ENCODE results near the gene HOXB4. TPM values are rescaled to one million over a fixed set of nuclear protein-coding genes. Genes with fewer than 3 reads are reported as not detected.
A peak's percentile ranks its signal among the peaks of the same experiment; 100 is the strongest.

Gene HOXB4
- total and polyA plus RNA-seq, 3 experiments from 2014 or later = 0.33 to 3.7 (median 3.4) TPM

DNA sequence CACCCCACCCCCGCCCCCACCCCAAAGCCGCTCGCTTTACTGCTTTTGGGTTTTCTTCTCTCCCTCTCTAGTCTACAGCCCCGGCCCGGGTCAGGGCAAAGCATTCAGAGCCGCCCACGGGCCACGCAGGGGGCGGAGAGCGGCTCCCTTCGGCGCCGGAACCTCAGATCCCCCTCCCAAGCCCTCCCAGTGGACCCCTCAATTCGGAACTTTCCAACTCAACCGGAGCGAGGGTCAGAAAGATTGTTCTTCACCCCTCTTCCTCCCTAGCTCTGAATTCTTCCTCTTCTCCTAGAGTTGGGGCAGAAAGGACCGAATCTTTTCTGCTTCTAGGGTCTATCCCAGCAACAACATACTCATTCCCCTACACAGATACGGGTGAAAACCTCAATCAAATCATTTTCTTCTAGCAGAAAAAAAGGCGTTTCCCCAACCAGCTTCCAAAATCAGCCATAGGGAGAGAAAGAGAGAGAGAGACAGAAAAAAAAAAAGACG is 34.2 kb downstream of the HOXB4 start:
- Mint-ChIP-seq H3K9me3 (no peaks in the 10 kb centered on the region), H3K27ac (peak overlapping the region; percentile 85 to 97 (median 92)), H3K36me3 (peaks cover 0 to 23% (median 0%) of the 10 kb centered on the region in 3 donors), H3K27me3 (peaks cover 7 to 22% of the 10 kb centered on the region in 2 donors), H3K4me1 (peaks cover 28 to 70% (median 29%) of the 10 kb centered on the region in 3 donors), H3K4me3 (peak overlapping the region; percentile 88 to 99 (median 95))
- Histone ChIP-seq H3K4me1 (ENCODE audit: insufficient read depth, low read length) (peaks cover 30% of the 10 kb centered on the region), H3K27me3 (ENCODE audit: insufficient read depth, low read length, poor library complexity, severe bottlenecking) (peaks cover 4% of the 10 kb centered on the region), H3K4me3 (ENCODE audit: low read length) (peak overlapping the region; percentile 81), H3K36me3 (ENCODE audit: insufficient read depth, low read length) (no peaks in the 10 kb centered on the region), H3K9me3 (ENCODE audit: low read length) (no peaks in the 10 kb centered on the region), H3K27ac (ENCODE audit: low read depth, low read length) (peak overlapping the region; percentile 92)
- peak in 2 of 5 donors; percentile 6 to 49 for DNase-seq
- POLR2A ChIA-PET = interaction anchor here (0.6 to 1.6 kb wide), 5 partner anchors 34 to 103 kb away, joined by 3 to 5 read pairs (median 4); partner anchors contain the start of gene HOXB5
- CTCF ChIA-PET = interaction anchor here (1.0 to 1.9 kb wide), 3 partner anchors 9 to 52 kb away, joined by 3 to 5 read pairs (median 4); no protein-coding TSS in a partner anchor

DNA sequence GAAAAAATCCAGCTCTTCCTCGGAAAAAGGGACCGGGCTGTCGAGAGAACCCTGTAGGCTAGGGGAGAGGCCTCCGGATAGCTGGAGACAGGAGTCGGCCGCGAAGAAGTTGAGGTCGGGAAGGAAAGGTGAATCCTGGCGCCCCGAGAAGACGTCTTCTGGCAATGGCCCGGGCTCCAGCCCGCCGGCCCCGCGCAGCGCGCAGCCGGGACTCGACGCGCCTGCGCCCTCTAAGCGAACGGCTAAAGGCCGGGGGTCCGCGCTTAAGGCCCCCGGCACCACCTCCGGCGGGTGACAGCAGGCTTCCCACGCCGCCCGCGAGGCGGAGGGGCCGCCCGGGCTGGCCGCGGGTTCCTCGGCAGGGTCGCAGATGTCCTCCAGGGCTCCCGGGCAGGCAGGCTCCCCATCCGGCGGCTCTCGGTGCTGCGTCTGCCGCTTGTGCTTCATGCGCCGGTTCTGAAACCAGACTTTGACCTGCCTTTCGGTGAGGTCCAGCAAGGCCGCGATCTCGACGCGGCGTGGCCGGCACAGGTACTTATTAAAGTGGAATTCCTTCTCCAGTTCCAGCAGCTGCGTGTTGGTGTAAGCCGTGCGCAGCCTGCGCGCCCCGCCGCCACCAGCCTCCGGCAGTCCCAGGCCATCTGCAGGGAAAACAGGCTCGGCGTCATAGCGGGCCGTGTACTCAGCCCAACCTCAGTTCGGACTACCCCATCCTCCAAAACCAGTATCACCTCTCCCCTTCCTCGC is 34.9 kb downstream of the HOXB4 start:
- peaks cover 25% of the 10 kb centered on the region for H3K4me1 ChIP-seq (ENCODE audit: insufficient read depth, low read length)
- H3K4me3 ChIP-seq (ENCODE audit: low read length) = peak overlapping the region; percentile 81
- ChIA-PET CTCF (interaction anchor here (1.0 to 1.9 kb wide), 4 partner anchors 8 to 51 kb away, joined by 3 to 5 read pairs (median 4); no protein-coding TSS in a partner anchor), POLR2A (interaction anchor here (1.2 to 1.6 kb wide), 5 partner anchors 34 to 102 kb away, joined by 4 to 5 read pairs (median 4); no protein-coding TSS in a partner anchor)
- no peaks in the 10 kb centered on the region for H3K9me3 ChIP-seq (ENCODE audit: low read length)
- H3K27ac Mint-ChIP-seq = peak overlapping the region; percentile 85 to 100 (median 94)
- DNase-seq = peak; percentile 32 to 75 (median 48)
- H3K4me1 Mint-ChIP-seq = peaks cover 24 to 66% (median 29%) of the 10 kb centered on the region in 3 donors
- peaks cover 4% of the 10 kb centered on the region for H3K27me3 ChIP-seq (ENCODE audit: insufficient read depth, low read length, poor library complexity, severe bottlenecking)
- peaks cover 7 to 22% of the 10 kb centered on the region in 2 donors for H3K27me3 Mint-ChIP-seq
- peak overlapping the region; percentile 88 to 99 (median 95) for H3K4me3 Mint-ChIP-seq
- no peaks in the 10 kb centered on the region for H3K36me3 ChIP-seq (ENCODE audit: insufficient read depth, low read length)
- H3K9me3 Mint-ChIP-seq = no peaks in the 10 kb centered on the region
- peak overlapping the region; percentile 92 for H3K27ac ChIP-seq (ENCODE audit: low read depth, low read length)
- H3K36me3 Mint-ChIP-seq = peaks cover 0 to 23% (median 0%) of the 10 kb centered on the region in 3 donors

GRCh38 chr17:48542698-48543106 is 35.4 kb downstream of the HOXB4 start:
- H3K36me3 Mint-ChIP-seq = peaks cover 0 to 23% (median 0%) of the 10 kb centered on the region in 3 donors

DNA sequence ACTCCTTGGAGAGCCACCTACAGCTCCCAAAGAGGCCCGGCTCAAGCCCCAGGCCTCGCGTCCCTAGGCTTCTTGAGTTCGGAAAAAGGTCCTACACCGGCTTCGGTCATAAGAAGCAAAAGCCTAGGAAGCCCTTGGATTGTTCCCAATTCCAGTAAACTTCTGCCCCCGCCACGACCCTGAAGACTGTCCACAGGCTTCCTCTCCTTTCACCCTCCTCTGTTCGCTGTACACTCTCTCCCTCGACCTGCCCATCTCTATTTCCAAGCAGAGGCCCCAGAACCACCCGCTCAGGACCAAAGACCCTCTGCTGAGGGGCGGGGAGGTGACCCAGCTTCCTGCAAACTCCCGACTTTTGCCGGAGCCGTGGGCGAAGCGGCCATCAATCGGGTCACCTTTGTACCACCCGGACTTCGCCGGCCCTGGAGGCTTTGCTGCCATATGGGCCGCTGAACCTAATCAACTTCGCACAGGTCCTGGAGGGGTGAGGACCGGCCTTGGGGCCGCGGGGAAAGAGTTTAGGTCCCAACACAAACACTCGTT is 36.0 kb downstream of the HOXB4 start:
- Histone ChIP-seq H3K27me3 (ENCODE audit: insufficient read depth, low read length, poor library complexity, severe bottlenecking) (peaks cover 4% of the 10 kb centered on the region), H3K27ac (ENCODE audit: low read depth, low read length) (peak overlapping the region; percentile 92), H3K4me3 (ENCODE audit: low read length) (peak overlapping the region; percentile 81)

More at GRCh38 chr17:48542698-48543106, 35.4 kb downstream of the HOXB4 start:
- peak overlapping the region; percentile 81 for H3K4me3 ChIP-seq (ENCODE audit: low read length)
- no peaks in the 10 kb centered on the region for H3K9me3 ChIP-seq (ENCODE audit: low read length)
- Mint-ChIP-seq H3K27me3 (peaks cover 7 to 22% of the 10 kb centered on the region in 2 donors), H3K27ac (peak overlapping the region; percentile 85 to 100 (median 94)), H3K4me1 (peaks cover 18 to 60% (median 26%) of the 10 kb centered on the region in 3 donors), H3K4me3 (peak overlapping the region; percentile 87 to 99 (median 92)), H3K9me3 (no peaks in the 10 kb centered on the region)
- peaks cover 21% of the 10 kb centered on the region for H3K4me1 ChIP-seq (ENCODE audit: insufficient read depth, low read length)
- no peaks in the 10 kb centered on the region for H3K36me3 ChIP-seq (ENCODE audit: insufficient read depth, low read length)
- peaks cover 4% of the 10 kb centered on the region for H3K27me3 ChIP-seq (ENCODE audit: insufficient read depth, low read length, poor library complexity, severe bottlenecking)
- peak overlapping the region; percentile 92 for H3K27ac ChIP-seq (ENCODE audit: low read depth, low read length)
- peak in 1 of 5 donors; percentile 42 for DNase-seq
- ChIA-PET POLR2A (interaction anchor here (1.2 to 1.4 kb wide), 3 partner anchors 36 to 50 kb away, joined by 4 to 5 read pairs (median 4); no protein-coding TSS in a partner anchor), CTCF (interaction anchor here (1.7 to 1.9 kb wide), 3 partner anchors 13 to 50 kb away, joined by 3 to 5 read pairs (median 4); no protein-coding TSS in a partner anchor)

DNA sequence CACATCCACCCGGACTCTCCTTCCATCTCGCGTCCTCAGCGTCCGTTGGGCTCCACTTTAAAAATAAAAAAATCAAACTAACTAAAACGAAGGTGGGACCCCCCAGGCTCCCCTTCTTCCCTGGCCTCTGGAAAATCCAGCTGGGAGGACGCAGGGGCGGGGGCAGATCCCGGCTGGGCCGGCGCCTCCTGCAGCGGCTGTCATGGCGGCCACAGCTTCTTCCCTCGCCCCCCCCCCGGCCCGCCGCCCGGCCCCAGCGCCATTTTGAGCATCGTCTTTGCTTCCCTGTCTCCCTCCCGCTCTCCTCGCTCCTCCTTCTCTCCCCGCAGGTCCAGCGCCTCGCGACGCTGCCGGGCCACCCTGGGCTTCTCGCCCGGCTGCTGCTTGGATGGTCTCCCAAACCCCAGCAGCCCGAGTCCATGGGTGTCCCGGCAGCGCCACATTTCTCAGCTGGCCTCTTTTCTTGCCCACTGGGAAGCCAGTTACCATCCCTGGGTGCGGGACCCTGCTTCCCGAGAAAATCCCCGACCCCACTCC is 36.5 kb downstream of the HOXB4 start:
- H3K9me3 ChIP-seq (ENCODE audit: low read length) = no peaks in the 10 kb centered on the region
- Mint-ChIP-seq H3K36me3 (peaks cover 0 to 23% (median 0%) of the 10 kb centered on the region in 3 donors), H3K4me3 (peak overlapping the region; percentile 87 to 99 (median 92)), H3K9me3 (no peaks in the 10 kb centered on the region), H3K27ac (peak overlapping the region; percentile 85 to 100 (median 96)), H3K27me3 (peaks cover 7 to 22% of the 10 kb centered on the region in 2 donors), H3K4me1 (peaks cover 15 to 51% (median 24%) of the 10 kb centered on the region in 3 donors)
- peaks cover 4% of the 10 kb centered on the region for H3K27me3 ChIP-seq (ENCODE audit: insufficient read depth, low read length, poor library complexity, severe bottlenecking)
- H3K4me1 ChIP-seq (ENCODE audit: insufficient read depth, low read length) = peaks cover 13% of the 10 kb centered on the region
- H3K4me3 ChIP-seq (ENCODE audit: low read length) = peak overlapping the region; percentile 81
- peak in 4 of 5 donors; percentile 16 to 68 (median 42) for DNase-seq
- H3K36me3 ChIP-seq (ENCODE audit: insufficient read depth, low read length) = no peaks in the 10 kb centered on the region
- ChIA-PET POLR2A (interaction anchor here (0.6 to 1.2 kb wide), 6 partner anchors 8 to 278 kb away, joined by 3 to 4 read pairs (median 3); partner anchors contain the start of gene HOXB8), CTCF (interaction anchor here (0.8 to 1.6 kb wide), 3 partner anchors 18 to 35 kb away, joined by 3 to 4 read pairs (median 3); no protein-coding TSS in a partner anchor)
- peak overlapping the region; percentile 92 for H3K27ac ChIP-seq (ENCODE audit: low read depth, low read length)

More for the DNA sequence above, 36.0 kb downstream of the HOXB4 start:
- H3K36me3 ChIP-seq (ENCODE audit: insufficient read depth, low read length) = no peaks in the 10 kb centered on the region
- H3K27me3 Mint-ChIP-seq = peaks cover 7 to 22% of the 10 kb centered on the region in 2 donors
- CTCF ChIA-PET = interaction anchor here (0.8 to 1.8 kb wide), 5 partner anchors 13 to 36 kb away, joined by 3 to 4 read pairs (median 3); no protein-coding TSS in a partner anchor
- H3K36me3 Mint-ChIP-seq = peaks cover 0 to 23% (median 0%) of the 10 kb centered on the region in 3 donors
- H3K4me3 Mint-ChIP-seq = peak overlapping the region; percentile 87 to 99 (median 92)
- POLR2A ChIA-PET = interaction anchor here (0.6 to 1.2 kb wide), 4 partner anchors 29 to 73 kb away, joined by 3 to 4 read pairs (median 4); partner anchors contain the start of gene HOXB8
- H3K27ac Mint-ChIP-seq = peak overlapping the region; percentile 85 to 100 (median 96)
- H3K4me1 ChIP-seq (ENCODE audit: insufficient read depth, low read length) = peaks cover 16% of the 10 kb centered on the region
- peak in 2 of 5 donors; percentile 5 to 46 for DNase-seq
- no peaks in the 10 kb centered on the region for H3K9me3 ChIP-seq (ENCODE audit: low read length)
- H3K9me3 Mint-ChIP-seq = no peaks in the 10 kb centered on the region
- peaks cover 15 to 55% (median 24%) of the 10 kb centered on the region in 3 donors for H3K4me1 Mint-ChIP-seq

DNA sequence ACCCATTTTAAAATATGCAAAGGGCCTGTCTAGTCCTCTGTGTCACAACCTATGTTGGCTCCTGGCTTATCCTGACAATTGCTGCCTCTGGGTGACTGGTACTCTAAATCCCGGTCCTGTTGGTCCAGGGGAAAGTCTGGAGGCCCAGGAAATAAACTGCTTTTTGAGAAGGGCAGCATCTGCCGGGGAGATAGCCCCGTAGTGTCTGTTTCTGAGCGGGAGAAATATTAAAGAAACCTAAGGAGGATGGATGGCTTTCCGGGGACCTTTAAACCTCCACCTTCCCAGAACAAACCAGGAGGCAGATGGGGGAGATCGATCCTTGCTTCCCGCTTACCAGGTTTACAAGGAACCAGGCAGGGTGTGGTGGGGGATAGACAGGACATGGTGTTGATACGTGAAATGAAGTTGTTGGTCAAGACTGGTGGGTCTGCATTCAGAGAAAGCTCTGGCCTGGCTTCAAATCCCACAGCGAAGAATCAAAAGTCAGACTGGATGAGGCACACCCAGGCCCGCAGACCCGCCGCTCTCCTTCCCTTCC is 37.0 kb downstream of the HOXB4 start:
- Mint-ChIP-seq H3K27ac (peak overlapping the region; percentile 85 to 100 (median 96)), H3K4me3 (peak overlapping the region; percentile 87 to 99 (median 92)), H3K27me3 (peaks cover 7 to 21% of the 10 kb centered on the region in 2 donors), H3K36me3 (peaks cover 0 to 23% (median 0%) of the 10 kb centered on the region in 3 donors), H3K9me3 (no peaks in the 10 kb centered on the region), H3K4me1 (peaks cover 15 to 45% (median 24%) of the 10 kb centered on the region in 3 donors)
- peak overlapping the region; percentile 81 for H3K4me3 ChIP-seq (ENCODE audit: low read length)
- no peaks in the 10 kb centered on the region for H3K9me3 ChIP-seq (ENCODE audit: low read length)
- H3K27me3 ChIP-seq (ENCODE audit: insufficient read depth, low read length, poor library complexity, severe bottlenecking) = peaks cover 4% of the 10 kb centered on the region
- DNase-seq = peak in 2 of 5 donors; percentile 2 to 23
- CTCF ChIA-PET = interaction anchor here (1.6 to 2.5 kb wide), 2 partner anchors 18 to 48 kb away, joined by 4 to 8 read pairs; no protein-coding TSS in a partner anchor
- peaks cover 10% of the 10 kb centered on the region for H3K4me1 ChIP-seq (ENCODE audit: insufficient read depth, low read length)
- POLR2A ChIA-PET = interaction anchor here (0.6 to 0.9 kb wide), 4 partner anchors 8 to 278 kb away, joined by 3 to 4 read pairs (median 3); no protein-coding TSS in a partner anchor
- no peaks in the 10 kb centered on the region for H3K36me3 ChIP-seq (ENCODE audit: insufficient read depth, low read length)
- H3K27ac ChIP-seq (ENCODE audit: low read depth, low read length) = peak overlapping the region; percentile 92

Measured in CD8-positive, alpha-beta memory T cell (primary cell).